ENCODE results near the gene SGTB. TPM values are rescaled to one million over a fixed set of nuclear protein-coding genes. Genes with fewer than 3 reads are reported as not detected.

The SGTB gene
- total and polyA plus RNA-seq, 7 experiments from 2014 or later, result 12.8 to 59.5 (median 41.6) TPM

- Histone ChIP-seq H3K9me3 (ENCODE audit: control insufficient read depth in 2 of 3, low read length in 3 of 3) (no peaks in the 10 kb centered on the region), H3K36me3 (ENCODE audit: control insufficient read depth in 2 of 3, insufficient read depth in 3 of 3, low read length in 3 of 3) (no peaks in the 10 kb centered on the region), H3K27ac (ENCODE audit: low read depth, low read length) (no peak overlapping the region), H3K27me3 (ENCODE audit: control insufficient read depth in 2 of 2, insufficient read depth in 2 of 2, low read length in 2 of 2) (no peaks in the 10 kb centered on the region), H3K4me1 (ENCODE audit: control insufficient read depth in 2 of 2, insufficient read depth in 2 of 2, low read length in 2 of 2) (no peaks in the 10 kb centered on the region), H3K4me3 (ENCODE audit: low read length) (no peak overlapping the region)
- ATAC-seq (no peak), DNase-seq (no peak)
- Mint-ChIP-seq H3K36me3 (peaks cover 3 to 7% (median 6%) of the 10 kb centered on the region in 5 donors), H3K27me3 (peaks cover 0 to 4% (median 0%) of the 10 kb centered on the region in 5 donors), H3K27ac (no peak overlapping the region), H3K4me1 (peaks cover 0 to 11% (median 9%) of the 10 kb centered on the region in 7 donors), H3K4me3 (no peak overlapping the region), H3K9me3 (peaks cover 0 to 4% (median 0%) of the 10 kb centered on the region in 11 donors)
- intact Hi-C loops (cut with micrococcal nuclease), result no loop called here
- CTCF ChIA-PET, result no interaction called here
- POLR2A ChIA-PET, result interaction anchor here (0.6 kb wide), 1 partner anchor 1453 kb away, joined by 4 read pairs; no protein-coding TSS in a partner anchor
Observed at GRCh38 chr5:65750938-65751337, 29.0 kb upstream of the SGTB start.

- Mint-ChIP-seq H3K4me1 (peaks cover 0 to 11% (median 9%) of the 10 kb centered on the region in 7 donors), H3K27ac (no peak overlapping the region), H3K36me3 (peaks cover 3 to 10% (median 6%) of the 10 kb centered on the region in 5 donors), H3K9me3 (peaks cover 0 to 4% (median 0%) of the 10 kb centered on the region in 11 donors), H3K27me3 (peaks cover 0 to 4% (median 0%) of the 10 kb centered on the region in 5 donors), H3K4me3 (no peak overlapping the region)
- Histone ChIP-seq H3K27me3 (ENCODE audit: control insufficient read depth in 2 of 2, insufficient read depth in 2 of 2, low read length in 2 of 2) (no peaks in the 10 kb centered on the region), H3K9me3 (ENCODE audit: control insufficient read depth in 2 of 3, low read length in 3 of 3) (no peaks in the 10 kb centered on the region), H3K4me3 (ENCODE audit: low read length) (no peak overlapping the region), H3K27ac (ENCODE audit: low read depth, low read length) (no peak overlapping the region), H3K36me3 (ENCODE audit: control insufficient read depth in 2 of 3, insufficient read depth in 3 of 3, low read length in 3 of 3) (no peaks in the 10 kb centered on the region), H3K4me1 (ENCODE audit: control insufficient read depth in 2 of 2, insufficient read depth in 2 of 2, low read length in 2 of 2) (no peaks in the 10 kb centered on the region)
- intact Hi-C loops (cut with micrococcal nuclease), result no loop called here
- CTCF ChIA-PET, result no interaction called here
- DNase-seq, result no peak
- ATAC-seq, result no peak
- POLR2A ChIA-PET, result no interaction called here
Observed at GRCh38 chr5:65749956-65750355, 28.0 kb upstream of the SGTB start.

GRCh38 chr5:65749221-65749844 is 27.4 kb upstream of the SGTB start:
- DNase-seq, result no peak
- H3K4me3 ChIP-seq (ENCODE audit: low read length), result no peak overlapping the region
- no peaks in the 10 kb centered on the region for H3K4me1 ChIP-seq (ENCODE audit: control insufficient read depth in 2 of 2, insufficient read depth in 2 of 2, low read length in 2 of 2)
- POLR2A ChIA-PET, result no interaction called here
- H3K27me3 Mint-ChIP-seq, result peaks cover 0 to 4% (median 0%) of the 10 kb centered on the region in 5 donors
- peaks cover 0 to 4% (median 0%) of the 10 kb centered on the region in 11 donors for H3K9me3 Mint-ChIP-seq
- no peaks in the 10 kb centered on the region for H3K27me3 ChIP-seq (ENCODE audit: control insufficient read depth in 2 of 2, insufficient read depth in 2 of 2, low read length in 2 of 2)
- H3K4me1 Mint-ChIP-seq, result peaks cover 0 to 11% (median 9%) of the 10 kb centered on the region in 7 donors
- H3K4me3 Mint-ChIP-seq, result no peak overlapping the region
- no peaks in the 10 kb centered on the region for H3K36me3 ChIP-seq (ENCODE audit: control insufficient read depth in 2 of 3, insufficient read depth in 3 of 3, low read length in 3 of 3)
- no peak overlapping the region for H3K27ac ChIP-seq (ENCODE audit: low read depth, low read length)
- intact Hi-C loops (cut with micrococcal nuclease), result no loop called here
- H3K27ac Mint-ChIP-seq, result peak overlapping the region in 1 of 9 donors; percentile 36
- no peaks in the 10 kb centered on the region for H3K9me3 ChIP-seq (ENCODE audit: control insufficient read depth in 2 of 3, low read length in 3 of 3)
- H3K36me3 Mint-ChIP-seq, result peaks cover 3 to 10% (median 6%) of the 10 kb centered on the region in 5 donors
- ATAC-seq, result no peak
- CTCF ChIA-PET, result no interaction called here

GRCh38 chr5:65742565-65743231 is 20.8 kb upstream of the SGTB start:
- no peaks in the 10 kb centered on the region for H3K27me3 Mint-ChIP-seq
- H3K27ac Mint-ChIP-seq, result no peak overlapping the region
- Histone ChIP-seq H3K36me3 (ENCODE audit: control insufficient read depth in 2 of 3, insufficient read depth in 3 of 3, low read length in 3 of 3) (no peaks in the 10 kb centered on the region), H3K27ac (ENCODE audit: low read depth, low read length) (no peak overlapping the region), H3K27me3 (ENCODE audit: control insufficient read depth in 2 of 2, insufficient read depth in 2 of 2, low read length in 2 of 2) (no peaks in the 10 kb centered on the region), H3K9me3 (ENCODE audit: control insufficient read depth in 2 of 3, low read length in 3 of 3) (no peaks in the 10 kb centered on the region), H3K4me1 (ENCODE audit: control insufficient read depth in 2 of 2, insufficient read depth in 2 of 2, low read length in 2 of 2) (no peaks in the 10 kb centered on the region), H3K4me3 (ENCODE audit: low read length) (no peak overlapping the region)
- intact Hi-C loops (cut with micrococcal nuclease), result loop anchor here (1.0 to 5.0 kb wide), 4 partner anchors 185 to 1015 kb away; partner anchors contain the start of genes SREK1 (in 2 of the 2) and ERBIN (in 1 of the 2)
- peaks cover 0 to 7% (median 4%) of the 10 kb centered on the region in 5 donors for H3K36me3 Mint-ChIP-seq
- ATAC-seq, result peak; percentile 70
- H3K4me1 Mint-ChIP-seq, result peaks cover 0 to 9% (median 3%) of the 10 kb centered on the region in 7 donors
- ChIA-PET POLR2A (no interaction called here), CTCF (no interaction called here)
- no peak overlapping the region for H3K4me3 Mint-ChIP-seq
- peak in 6 of 9 donors; percentile 13 to 46 (median 27) for DNase-seq
- peaks cover 0 to 4% (median 0%) of the 10 kb centered on the region in 11 donors for H3K9me3 Mint-ChIP-seq

- intact Hi-C loops (cut with micrococcal nuclease), result no loop called here
- Histone ChIP-seq H3K27me3 (ENCODE audit: control insufficient read depth in 2 of 2, insufficient read depth in 2 of 2, low read length in 2 of 2) (no peaks in the 10 kb centered on the region), H3K27ac (ENCODE audit: low read depth, low read length) (no peak overlapping the region), H3K4me3 (ENCODE audit: low read length) (no peak overlapping the region), H3K36me3 (ENCODE audit: control insufficient read depth in 2 of 3, insufficient read depth in 3 of 3, low read length in 3 of 3) (no peaks in the 10 kb centered on the region), H3K4me1 (ENCODE audit: control insufficient read depth in 2 of 2, insufficient read depth in 2 of 2, low read length in 2 of 2) (no peaks in the 10 kb centered on the region), H3K9me3 (ENCODE audit: control insufficient read depth in 2 of 3, low read length in 3 of 3) (no peaks in the 10 kb centered on the region)
- ATAC-seq, result no peak
- Mint-ChIP-seq H3K27me3 (no peaks in the 10 kb centered on the region), H3K4me3 (no peak overlapping the region), H3K4me1 (peaks cover 7 to 18% (median 14%) of the 10 kb centered on the region in 7 donors), H3K36me3 (no peaks in the 10 kb centered on the region), H3K9me3 (peaks cover 0 to 2% (median 0%) of the 10 kb centered on the region in 11 donors), H3K27ac (no peak overlapping the region)
- ChIA-PET CTCF (no interaction called here), POLR2A (no interaction called here)
- DNase-seq, result no peak
Observed at GRCh38 chr5:65739162-65739561, 17.3 kb upstream of the SGTB start.

- H3K4me3 Mint-ChIP-seq, result no peak overlapping the region
- no peaks in the 10 kb centered on the region for H3K36me3 Mint-ChIP-seq
- H3K4me1 ChIP-seq (ENCODE audit: control insufficient read depth in 2 of 2, insufficient read depth in 2 of 2, low read length in 2 of 2), result no peaks in the 10 kb centered on the region
- no peaks in the 10 kb centered on the region for H3K36me3 ChIP-seq (ENCODE audit: control insufficient read depth in 2 of 3, insufficient read depth in 3 of 3, low read length in 3 of 3)
- H3K4me3 ChIP-seq (ENCODE audit: low read length), result no peak overlapping the region
- DNase-seq (no peak), ATAC-seq (no peak)
- H3K27ac Mint-ChIP-seq, result no peak overlapping the region
- no peak overlapping the region for H3K27ac ChIP-seq (ENCODE audit: low read depth, low read length)
- CTCF ChIA-PET, result no interaction called here
- peaks cover 7 to 18% (median 14%) of the 10 kb centered on the region in 7 donors for H3K4me1 Mint-ChIP-seq
- H3K9me3 ChIP-seq (ENCODE audit: control insufficient read depth in 2 of 3, low read length in 3 of 3), result no peaks in the 10 kb centered on the region
- POLR2A ChIA-PET, result no interaction called here
- intact Hi-C loops (cut with micrococcal nuclease), result no loop called here
- no peaks in the 10 kb centered on the region for H3K27me3 ChIP-seq (ENCODE audit: control insufficient read depth in 2 of 2, insufficient read depth in 2 of 2, low read length in 2 of 2)
- H3K9me3 Mint-ChIP-seq, result peaks cover 0 to 2% (median 0%) of the 10 kb centered on the region in 11 donors
- H3K27me3 Mint-ChIP-seq, result no peaks in the 10 kb centered on the region
Observed at GRCh38 chr5:65738305-65738704, 16.4 kb upstream of the SGTB start.
